Measurements from ENCODE around the gene LGR4.
A peak's percentile ranks its signal among the peaks of the same experiment; 100 is the strongest.

Gene LGR4

GRCh38 chr11:27485930-27486773, 13.6 kb upstream of the LGR4 start:
- peak; percentile 51 for DNase-seq

GRCh38 chr11:27482793-27483192, 10.2 kb upstream of the LGR4 start:
- DNase-seq = no peak

- no peak for DNase-seq
These were observed 9.4 kb upstream of the LGR4 start for GRCh38 chr11:27481992-27482391.

GRCh38 chr11:27477831-27478230, 5.2 kb upstream of the LGR4 start:
- DNase-seq = no peak

- DNase-seq = no peak
These were observed 4.7 kb upstream of the LGR4 start for GRCh38 chr11:27477243-27477642.

GRCh38 chr11:27475622-27476021, 3.0 kb upstream of the LGR4 start:
- no peak for DNase-seq

- DNase-seq = no peak
These were observed 422 bp upstream of the LGR4 start for GRCh38 chr11:27473017-27473406.

- DNase-seq = no peak
These were observed 797 bp downstream of the LGR4 start for GRCh38 chr11:27471589-27472397.

- DNase-seq = no peak
These were observed 1.6 kb downstream of the LGR4 start for GRCh38 chr11:27470826-27471588.

- DNase-seq = no peak
These were observed 2.4 kb downstream of the LGR4 start for GRCh38 chr11:27470166-27470565.

GRCh38 chr11:27468995-27469695, 3.4 kb downstream of the LGR4 start:
- DNase-seq = no peak

GRCh38 chr11:27468209-27468994, 4.2 kb downstream of the LGR4 start:
- DNase-seq = no peak

- no peak for DNase-seq
These were observed 5.2 kb downstream of the LGR4 start for GRCh38 chr11:27467181-27467913.

GRCh38 chr11:27466363-27466762, 6.2 kb downstream of the LGR4 start:
- no peak for DNase-seq

- DNase-seq = no peak
These were observed 7.0 kb downstream of the LGR4 start for GRCh38 chr11:27465629-27466028.

GRCh38 chr11:27464909-27465308, 7.7 kb downstream of the LGR4 start:
- DNase-seq = no peak

- DNase-seq = no peak
These were observed 8.3 kb downstream of the LGR4 start for GRCh38 chr11:27464289-27464696.

GRCh38 chr11:27462543-27462942, 10.0 kb downstream of the LGR4 start:
- no peak for DNase-seq

- DNase-seq = no peak
These were observed 12.2 kb downstream of the LGR4 start for GRCh38 chr11:27460158-27460978.

GRCh38 chr11:27459191-27459590, 13.4 kb downstream of the LGR4 start:
- no peak for DNase-seq

Data from NCI-H2107 (cell line).